IMR-90 (cell line): ENCODE measurements around the gene STX7. TPM values are rescaled to one million over a fixed set of nuclear protein-coding genes. Genes with fewer than 3 reads are reported as not detected.

Experiments used
- ATAC-seq: fragments of 200-7000 bp; cut with Tn5 transposase; 2 replicates; pipeline ENCODE4 v1.9.1; 2020; ENCODE audit warnings: low read depth, mild to moderate bottlenecking, moderate library complexity
- BruUV-seq: library from RNA; stranded (reverse); fragments of 400-500 nt; replicated peaks from 2 replicates; lab custom pipeline; 2021; lab: Mats Ljungman, UMichigan
- CTCF ChIA-PET: fragments of 300-600 bp; formaldehyde crosslinking; extraction: SDS; loops from one replicate; lab custom pipeline; 2021; ENCODE audit warnings: antibody characterized with exemption; lab: Yijun Ruan, JAX
- POLR2A ChIA-PET: fragments of 300-600 bp; sonication (Branson Sonifier 250); formaldehyde crosslinking; loops from one replicate; lab custom pipeline; 2022; ENCODE audit warnings: antibody characterized with exemption; ENCODE audit not compliant: unreplicated experiment; lab: Charles Lee
- DNase-seq: peaks from one replicate; pipeline ENCODE4 v3.0.0; 2013
- H2AFZ ChIP-seq: replicated peaks from 2 replicates; pipeline ENCODE3; 2013; ENCODE audit warnings: low read length, mild to moderate bottlenecking; ENCODE audit not compliant: poor library complexity
- H2AK5ac ChIP-seq: 2 replicates; pipeline ENCODE4 v1.6.1; 2013; ENCODE audit warnings: low read depth, low read length, inconsistent platforms
- H2AK9ac ChIP-seq: replicated peaks from 2 replicates; pipeline ENCODE3; 2013; ENCODE audit warnings: mild to moderate bottlenecking, low read depth, low read length, moderate library complexity; ENCODE audit not compliant: poor library complexity
- H2BK120ac ChIP-seq: 2 replicates; pipeline ENCODE4 v1.6.1; 2013; ENCODE audit warnings: low read depth, low read length, inconsistent platforms
- H2BK15ac ChIP-seq: 3 replicates; pipeline ENCODE4 v1.6.1; 2013; ENCODE audit warnings: low read depth, low read length, inconsistent platforms
- H2BK20ac ChIP-seq: 2 replicates; pipeline ENCODE4 v1.6.1; 2013; ENCODE audit warnings: low read depth, mild to moderate bottlenecking, inconsistent platforms, low read length, moderate library complexity
- H2BK5ac ChIP-seq: 2 replicates; pipeline ENCODE4 v1.6.1; 2013; ENCODE audit warnings: mild to moderate bottlenecking, low read depth, low read length, inconsistent platforms; ENCODE audit not compliant: poor library complexity, severe bottlenecking
- H3K14ac ChIP-seq: replicated peaks from 2 replicates; pipeline ENCODE4 v1.6.1; 2013; ENCODE audit warnings: low read depth, low read length, inconsistent platforms
- H3K18ac ChIP-seq: 2 replicates; pipeline ENCODE4 v1.6.1; 2013; ENCODE audit warnings: low read depth, low read length, control low read depth
- H3K23ac ChIP-seq: 2 replicates; pipeline ENCODE4 v1.6.1; 2013; ENCODE audit warnings: low read depth, low read length, inconsistent platforms
- H3K27ac ChIP-seq: 2 replicates; pipeline ENCODE4 v1.5.1; 2013; ENCODE audit warnings: mild to moderate bottlenecking, control low read depth, low read length; ENCODE audit not compliant: insufficient read depth
- H3K27me3 ChIP-seq: 2 replicates; pipeline ENCODE4 v1.6.1; 2013; ENCODE audit warnings: low read length; ENCODE audit not compliant: control insufficient read depth, insufficient read depth
- H3K36me3 ChIP-seq: 2 replicates; pipeline ENCODE4 v1.6.1; 2013; ENCODE audit warnings: low read length, mixed read lengths; ENCODE audit not compliant: control insufficient read depth, insufficient read depth
- H3K4ac ChIP-seq: 2 replicates; pipeline ENCODE4 v1.6.1; 2013; ENCODE audit warnings: low read depth, low read length, inconsistent platforms
- H3K4me1 ChIP-seq: 2 replicates; pipeline ENCODE4 v1.6.1; 2013; ENCODE audit warnings: low read length, mixed read lengths; ENCODE audit not compliant: control insufficient read depth, insufficient read depth
- H3K4me2 ChIP-seq: 2 replicates; pipeline ENCODE4 v1.6.1; 2013; ENCODE audit warnings: low read depth, mild to moderate bottlenecking, control low read depth, low read length, moderate library complexity
- H3K4me3 ChIP-seq: 2 replicates; pipeline ENCODE4 v1.5.1; 2013; ENCODE audit warnings: low read depth, mild to moderate bottlenecking, control low read depth, low read length, moderate library complexity; ENCODE audit not compliant: insufficient read depth
- H3K56ac ChIP-seq: 2 replicates; pipeline ENCODE4 v1.6.1; 2013; ENCODE audit warnings: low read length, inconsistent platforms; ENCODE audit not compliant: insufficient read depth; ENCODE audit errors: extremely low read depth
- H3K79me1 ChIP-seq, 2 experiments: 2 replicates each; pipeline ENCODE4 v1.6.1; 2013; ENCODE audit warnings: low read length in 2 of 2, inconsistent platforms in 1 of 2, low read depth in 1 of 2
- H3K9ac ChIP-seq: 2 replicates; pipeline ENCODE4 v1.6.1; 2013; ENCODE audit warnings: low read depth, low read length, control low read depth
- H3K9me1 ChIP-seq: 2 replicates; pipeline ENCODE4 v1.6.1; 2013; ENCODE audit warnings: low read length, inconsistent platforms; ENCODE audit not compliant: insufficient read depth
- H3K9me3 ChIP-seq: 2 replicates; pipeline ENCODE4 v1.6.1; 2013; ENCODE audit warnings: low read length; ENCODE audit not compliant: control insufficient read depth, insufficient read depth
- H4K20me1 ChIP-seq: 2 replicates; pipeline ENCODE4 v1.6.1; 2013; ENCODE audit warnings: low read length, inconsistent platforms; ENCODE audit not compliant: insufficient read depth
- H4K5ac ChIP-seq: 2 replicates; pipeline ENCODE4 v1.6.1; 2013; ENCODE audit warnings: mild to moderate bottlenecking, low read depth, low read length, control low read depth
- H4K8ac ChIP-seq, 2 experiments: 2 replicates each; pipeline ENCODE4 v1.6.1; 2013; ENCODE audit warnings: low read depth in 2 of 2, low read length in 2 of 2, control low read depth in 1 of 2, inconsistent platforms in 1 of 2
- H4K91ac ChIP-seq: 2 replicates; pipeline ENCODE4 v1.6.1; 2013; ENCODE audit warnings: low read depth, low read length, inconsistent platforms; ENCODE audit not compliant: insufficient read depth
- BHLHE40 ChIP-seq: fragments of 150-350 bp; IDR thresholded peaks from 2 replicates; pipeline ENCODE4 v1.6.1; 2016; ENCODE audit warnings: mild to moderate bottlenecking, low read depth, low read length
- CEBPB ChIP-seq: IDR thresholded peaks from 2 replicates; pipeline ENCODE4 v1.6.1; 2012; ENCODE audit warnings: low read depth, low read length, improper control_type of control experiment
- CHD1 ChIP-seq: IDR thresholded peaks from 2 replicates; pipeline ENCODE4 v1.6.1; 2012; ENCODE audit warnings: low read depth, low read length, improper control_type of control experiment
- FOS ChIP-seq: fragments of 150-350 bp; IDR thresholded peaks from 2 replicates; pipeline ENCODE4 v1.6.1; 2016; ENCODE audit warnings: low read depth, low read length
- MAFK ChIP-seq: IDR thresholded peaks from 2 replicates; pipeline ENCODE4 v1.6.1; 2012; ENCODE audit warnings: low read depth, low read length, improper control_type of control experiment
- MAZ ChIP-seq: IDR thresholded peaks from 2 replicates; pipeline ENCODE4 v1.6.1; 2012; ENCODE audit warnings: low read depth, mild to moderate bottlenecking, low read length, improper control_type of control experiment, moderate library complexity, borderline replicate concordance
- MXI1 ChIP-seq: IDR thresholded peaks from 2 replicates; pipeline ENCODE4 v1.6.1; 2012; ENCODE audit warnings: low read depth, mild to moderate bottlenecking, low read length, moderate library complexity, borderline replicate concordance
- NFE2L2 ChIP-seq: fragments of 150-350 bp; IDR thresholded peaks from 2 replicates; pipeline ENCODE4 v1.6.1; 2016; ENCODE audit warnings: low read depth, mild to moderate bottlenecking, low read length
- POLR2A ChIP-seq: IDR thresholded peaks from 2 replicates; pipeline ENCODE4 v1.6.1; 2012; ENCODE audit warnings: mild to moderate bottlenecking, low read depth, low read length
- RAD21 ChIP-seq: IDR thresholded peaks from 2 replicates; pipeline ENCODE4 v1.6.1; 2012; ENCODE audit warnings: low read length, improper control_type of control experiment
- RCOR1 ChIP-seq: IDR thresholded peaks from 2 replicates; pipeline ENCODE4 v1.6.1; 2012; ENCODE audit warnings: mild to moderate bottlenecking, low read length, improper control_type of control experiment; ENCODE audit not compliant: insufficient replicate concordance
- RFX5 ChIP-seq: IDR thresholded peaks from 2 replicates; pipeline ENCODE4 v1.8.0; 2012; ENCODE audit warnings: low read depth, mild to moderate bottlenecking, low read length, moderate library complexity
- SMC3 ChIP-seq: fragments of 150-350 bp; IDR thresholded peaks from 2 replicates; pipeline ENCODE4 v1.6.1; 2016; ENCODE audit warnings: low read depth, mild to moderate bottlenecking, antibody characterized with exemption, low read length, moderate library complexity
- USF2 ChIP-seq: fragments of 150-350 bp; IDR thresholded peaks from 2 replicates; pipeline ENCODE4 v1.6.1; 2017; ENCODE audit warnings: mild to moderate bottlenecking, antibody characterized with exemption, low read length, low read depth
- WGBS, 2 experiments: methylation state at CpG; one replicate each; pipeline versions ENCODE4 v1.1.5 to v1.1.7; 2013; ENCODE audit warnings: missing lambda C conversion rate in 2 of 2; ENCODE audit not compliant: insufficient read length in 1 of 2; ENCODE audit errors: extremely low coverage in 2 of 2; 5-methylcytosine and 5-hydroxymethylcytosine counted together
- dilution Hi-C: fragments of 300-500 bp; cut with HindIII; formaldehyde crosslinking; loops from one replicate; pipeline ENCODE4 v1.14.3; 2018; ENCODE audit warnings: low sequenced_read_pairs; ENCODE audit not compliant: unreplicated experiment
- in situ Hi-C: fragments of 300-500 bp; cut with MboI; formaldehyde crosslinking; loops from 3 replicates; pipeline ENCODE4 v1.14.3; 2019; ENCODE audit warnings: low sequenced_read_pairs, inconsistent platforms, mixed read lengths
- intact Hi-C: fragments of 100-400 bp; cut with micrococcal nuclease; formaldehyde crosslinking; loops from 2 replicates; pipeline ENCODE4 v1.10.0; 2022
- polyA plus RNA-seq, 3 experiments: library from polyadenylated mRNA; depleted of rRNA; stranded (reverse); fragments of >200 nt; gene quantifications; 2 replicates each; pipeline ENCODE4 v1.2.3, GENCODE V29; 2012; ENCODE audit warnings: low replicate concordance in 1 of 3
- total RNA-seq: library from RNA; depleted of rRNA; stranded (reverse); fragments of >200 nt; gene quantifications from 2 replicates; pipeline ENCODE4 v1.2.3, GENCODE V29; 2012
- TF ChIP-seq, protein P1 (sequence below): fragments of 150-350 bp; IDR thresholded peaks from 2 replicates; pipeline ENCODE4 v1.6.1; 2016; ENCODE audit warnings: low read depth, mild to moderate bottlenecking, low read length, moderate library complexity, borderline replicate concordance
- TF ChIP-seq, protein P2 (sequence below): conservative IDR thresholded peaks from 2 replicates; pipeline ENCODE4 v1.5.1; 2012; ENCODE audit warnings: mild to moderate bottlenecking, low read depth, low read length, improper control_type of control experiment

Gene STX7
- total and polyA plus RNA-seq, 2 of the 4 experiments (the other 2 are of a cell fraction), result 16.5 to 35.1 TPM

- no peak overlapping the region for H3K4ac ChIP-seq
- H3K18ac ChIP-seq, result no peak overlapping the region
- H2AK5ac ChIP-seq, result no peak overlapping the region
- H2AFZ ChIP-seq, result no peak overlapping the region
- no peak overlapping the region for H4K8ac ChIP-seq
- H3K9me3 ChIP-seq, result no peaks in the 10 kb centered on the region
- no peak for ATAC-seq
- DNase-seq, result no peak
- no peak overlapping the region for H3K27ac ChIP-seq
- H3K36me3 ChIP-seq, result no peaks in the 10 kb centered on the region
- H3K4me2 ChIP-seq, result no peak overlapping the region
- no peak overlapping the region for H3K4me3 ChIP-seq
- no peaks in the 10 kb centered on the region for H3K9me1 ChIP-seq
- peaks cover 4% of the 10 kb centered on the region for H3K4me1 ChIP-seq
- H4K20me1 ChIP-seq, result peaks cover 11% of the 10 kb centered on the region; the same call in 1 of the 2 replicates
- POLR2A ChIA-PET, result no interaction called here
- H2BK15ac ChIP-seq, result no peak overlapping the region
- no peak overlapping the region for H4K5ac ChIP-seq
- no peak overlapping the region for H2BK20ac ChIP-seq
- in situ Hi-C loops (no loop called here), intact Hi-C loops (no loop called here), dilution Hi-C loops (no loop called here)
- no peak overlapping the region; the same call in 1 of the 2 replicates for H3K23ac ChIP-seq
- H3K56ac ChIP-seq, result no peak overlapping the region
- no peak overlapping the region for H2AK9ac ChIP-seq
- H3K79me1 ChIP-seq, result peaks cover 8 to 19% of the 10 kb centered on the region in 2 experiments; a peak in 2 of 4 replicates
- CTCF ChIA-PET, result no interaction called here
- no TSS peak for BruUV-seq
- H3K9ac ChIP-seq, result no peak overlapping the region
- H2BK5ac ChIP-seq, result no peak overlapping the region
- no CpG with 5 or more reads among the region's 2 CpGs for WGBS, 2 experiments
- TF ChIP-seq RAD21 (no peak), RCOR1 (no peak), FOS (no peak), BHLHE40 (no peak), SMC3 (no peak), NFE2L2 (no peak), MAFK (no peak), MXI1 (no peak), MAZ (no peak), USF2 (no peak), RFX5 (no peak), POLR2A (no peak), CEBPB (no peak), CHD1 (no peak)
- TF ChIP-seq, protein P1, sequence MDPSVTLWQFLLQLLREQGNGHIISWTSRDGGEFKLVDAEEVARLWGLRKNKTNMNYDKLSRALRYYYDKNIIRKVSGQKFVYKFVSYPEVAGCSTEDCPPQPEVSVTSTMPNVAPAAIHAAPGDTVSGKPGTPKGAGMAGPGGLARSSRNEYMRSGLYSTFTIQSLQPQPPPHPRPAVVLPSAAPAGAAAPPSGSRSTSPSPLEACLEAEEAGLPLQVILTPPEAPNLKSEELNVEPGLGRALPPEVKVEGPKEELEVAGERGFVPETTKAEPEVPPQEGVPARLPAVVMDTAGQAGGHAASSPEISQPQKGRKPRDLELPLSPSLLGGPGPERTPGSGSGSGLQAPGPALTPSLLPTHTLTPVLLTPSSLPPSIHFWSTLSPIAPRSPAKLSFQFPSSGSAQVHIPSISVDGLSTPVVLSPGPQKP, result no peak
- TF ChIP-seq, protein P2, sequence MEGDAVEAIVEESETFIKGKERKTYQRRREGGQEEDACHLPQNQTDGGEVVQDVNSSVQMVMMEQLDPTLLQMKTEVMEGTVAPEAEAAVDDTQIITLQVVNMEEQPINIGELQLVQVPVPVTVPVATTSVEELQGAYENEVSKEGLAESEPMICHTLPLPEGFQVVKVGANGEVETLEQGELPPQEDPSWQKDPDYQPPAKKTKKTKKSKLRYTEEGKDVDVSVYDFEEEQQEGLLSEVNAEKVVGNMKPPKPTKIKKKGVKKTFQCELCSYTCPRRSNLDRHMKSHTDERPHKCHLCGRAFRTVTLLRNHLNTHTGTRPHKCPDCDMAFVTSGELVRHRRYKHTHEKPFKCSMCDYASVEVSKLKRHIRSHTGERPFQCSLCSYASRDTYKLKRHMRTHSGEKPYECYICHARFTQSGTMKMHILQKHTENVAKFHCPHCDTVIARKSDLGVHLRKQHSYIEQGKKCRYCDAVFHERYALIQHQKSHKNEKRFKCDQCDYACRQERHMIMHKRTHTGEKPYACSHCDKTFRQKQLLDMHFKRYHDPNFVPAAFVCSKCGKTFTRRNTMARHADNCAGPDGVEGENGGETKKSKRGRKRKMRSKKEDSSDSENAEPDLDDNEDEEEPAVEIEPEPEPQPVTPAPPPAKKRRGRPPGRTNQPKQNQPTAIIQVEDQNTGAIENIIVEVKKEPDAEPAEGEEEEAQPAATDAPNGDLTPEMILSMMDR, result no peak
- H3K27me3 ChIP-seq, result peaks cover 16% of the 10 kb centered on the region
- no peak overlapping the region for H4K91ac ChIP-seq
- H2BK120ac ChIP-seq, result no peak overlapping the region
- no peak overlapping the region for H3K14ac ChIP-seq
Measured at GRCh38 chr6:132515386-132515785, 2.5 kb upstream of the STX7 start.
